ENCODE results near the gene TOGARAM2.

Gene TOGARAM2

DNA sequence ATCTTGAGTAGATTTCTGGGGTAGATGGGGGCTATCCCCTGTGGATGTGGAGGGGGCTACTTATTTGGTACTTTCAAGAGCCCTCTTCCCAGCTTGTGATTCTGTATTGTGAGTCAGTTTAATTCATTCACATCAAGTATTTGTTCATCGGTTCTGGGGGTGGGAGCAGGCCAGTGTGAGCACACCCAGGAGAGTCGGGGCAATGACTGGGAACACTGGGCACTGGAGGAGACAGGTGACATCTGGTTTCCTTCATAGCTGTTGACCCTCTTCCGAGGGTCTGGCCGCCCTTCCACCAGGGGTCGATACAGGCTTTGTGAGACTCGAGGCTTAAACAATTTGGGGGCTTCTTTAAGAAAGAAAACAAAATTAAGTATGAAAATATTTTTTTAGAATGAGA lies 2.5 kb upstream of the TOGARAM2 start:
- no peak for ATAC-seq
- TF ChIP-seq CSDC2 (CRISPR knock-in tag; IDR thresholded peaks at IDR 0.05) (no peak), ZNF8 (CRISPR knock-in tag; IDR thresholded peaks at IDR 0.05) (no peak), ISL1 (CRISPR knock-in tag; IDR thresholded peaks at IDR 0.05) (no peak), ZFP30 (CRISPR knock-in tag; IDR thresholded peaks at IDR 0.05) (no peak), ZFP3 (CRISPR knock-in tag; IDR thresholded peaks at IDR 0.05) (no peak), ZNF70 (CRISPR knock-in tag; IDR thresholded peaks at IDR 0.05) (no peak), ZC3H10 (CRISPR knock-in tag; IDR thresholded peaks at IDR 0.05) (no peak), ARNTL (CRISPR knock-in tag; IDR thresholded peaks at IDR 0.05; ENCODE audit: borderline replicate concordance, low read depth) (no peak), ZNF565 (CRISPR knock-in tag; conservative IDR thresholded peaks at IDR 0.05; ENCODE audit: low read depth) (no peak)
- TF ChIP-seq, protein P1, sequence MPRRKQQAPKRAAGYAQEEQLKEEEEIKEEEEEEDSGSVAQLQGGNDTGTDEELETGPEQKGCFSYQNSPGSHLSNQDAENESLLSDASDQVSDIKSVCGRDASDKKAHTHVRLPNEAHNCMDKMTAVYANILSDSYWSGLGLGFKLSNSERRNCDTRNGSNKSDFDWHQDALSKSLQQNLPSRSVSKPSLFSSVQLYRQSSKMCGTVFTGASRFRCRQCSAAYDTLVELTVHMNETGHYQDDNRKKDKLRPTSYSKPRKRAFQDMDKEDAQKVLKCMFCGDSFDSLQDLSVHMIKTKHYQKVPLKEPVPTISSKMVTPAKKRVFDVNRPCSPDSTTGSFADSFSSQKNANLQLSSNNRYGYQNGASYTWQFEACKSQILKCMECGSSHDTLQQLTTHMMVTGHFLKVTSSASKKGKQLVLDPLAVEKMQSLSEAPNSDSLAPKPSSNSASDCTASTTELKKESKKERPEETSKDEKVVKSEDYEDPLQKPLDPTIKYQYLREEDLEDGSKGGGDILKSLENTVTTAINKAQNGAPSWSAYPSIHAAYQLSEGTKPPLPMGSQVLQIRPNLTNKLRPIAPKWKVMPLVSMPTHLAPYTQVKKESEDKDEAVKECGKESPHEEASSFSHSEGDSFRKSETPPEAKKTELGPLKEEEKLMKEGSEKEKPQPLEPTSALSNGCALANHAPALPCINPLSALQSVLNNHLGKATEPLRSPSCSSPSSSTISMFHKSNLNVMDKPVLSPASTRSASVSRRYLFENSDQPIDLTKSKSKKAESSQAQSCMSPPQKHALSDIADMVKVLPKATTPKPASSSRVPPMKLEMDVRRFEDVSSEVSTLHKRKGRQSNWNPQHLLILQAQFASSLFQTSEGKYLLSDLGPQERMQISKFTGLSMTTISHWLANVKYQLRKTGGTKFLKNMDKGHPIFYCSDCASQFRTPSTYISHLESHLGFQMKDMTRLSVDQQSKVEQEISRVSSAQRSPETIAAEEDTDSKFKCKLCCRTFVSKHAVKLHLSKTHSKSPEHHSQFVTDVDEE (CRISPR knock-in tag; IDR thresholded peaks at IDR 0.05): no peak
- TF ChIP-seq, protein P2, sequence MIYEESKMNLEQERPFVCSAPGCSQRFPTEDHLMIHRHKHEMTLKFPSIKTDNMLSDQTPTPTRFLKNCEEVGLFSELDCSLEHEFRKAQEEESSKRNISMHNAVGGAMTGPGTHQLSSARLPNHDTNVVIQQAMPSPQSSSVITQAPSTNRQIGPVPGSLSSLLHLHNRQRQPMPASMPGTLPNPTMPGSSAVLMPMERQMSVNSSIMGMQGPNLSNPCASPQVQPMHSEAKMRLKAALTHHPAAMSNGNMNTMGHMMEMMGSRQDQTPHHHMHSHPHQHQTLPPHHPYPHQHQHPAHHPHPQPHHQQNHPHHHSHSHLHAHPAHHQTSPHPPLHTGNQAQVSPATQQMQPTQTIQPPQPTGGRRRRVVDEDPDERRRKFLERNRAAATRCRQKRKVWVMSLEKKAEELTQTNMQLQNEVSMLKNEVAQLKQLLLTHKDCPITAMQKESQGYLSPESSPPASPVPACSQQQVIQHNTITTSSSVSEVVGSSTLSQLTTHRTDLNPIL (CRISPR knock-in tag; IDR thresholded peaks at IDR 0.05; ENCODE audit: low read depth): no peak
- TF ChIP-seq, protein P3, sequence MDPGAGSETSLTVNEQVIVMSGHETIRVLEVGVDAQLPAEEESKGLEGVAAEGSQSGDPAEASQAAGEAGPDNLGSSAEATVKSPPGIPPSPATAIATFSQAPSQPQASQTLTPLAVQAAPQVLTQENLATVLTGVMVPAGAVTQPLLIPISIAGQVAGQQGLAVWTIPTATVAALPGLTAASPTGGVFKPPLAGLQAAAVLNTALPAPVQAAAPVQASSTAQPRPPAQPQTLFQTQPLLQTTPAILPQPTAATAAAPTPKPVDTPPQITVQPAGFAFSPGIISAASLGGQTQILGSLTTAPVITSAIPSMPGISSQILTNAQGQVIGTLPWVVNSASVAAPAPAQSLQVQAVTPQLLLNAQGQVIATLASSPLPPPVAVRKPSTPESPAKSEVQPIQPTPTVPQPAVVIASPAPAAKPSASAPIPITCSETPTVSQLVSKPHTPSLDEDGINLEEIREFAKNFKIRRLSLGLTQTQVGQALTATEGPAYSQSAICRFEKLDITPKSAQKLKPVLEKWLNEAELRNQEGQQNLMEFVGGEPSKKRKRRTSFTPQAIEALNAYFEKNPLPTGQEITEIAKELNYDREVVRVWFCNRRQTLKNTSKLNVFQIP (CRISPR knock-in tag; IDR thresholded peaks at IDR 0.05; ENCODE audit: borderline replicate concordance, low read depth): no peak

DNA sequence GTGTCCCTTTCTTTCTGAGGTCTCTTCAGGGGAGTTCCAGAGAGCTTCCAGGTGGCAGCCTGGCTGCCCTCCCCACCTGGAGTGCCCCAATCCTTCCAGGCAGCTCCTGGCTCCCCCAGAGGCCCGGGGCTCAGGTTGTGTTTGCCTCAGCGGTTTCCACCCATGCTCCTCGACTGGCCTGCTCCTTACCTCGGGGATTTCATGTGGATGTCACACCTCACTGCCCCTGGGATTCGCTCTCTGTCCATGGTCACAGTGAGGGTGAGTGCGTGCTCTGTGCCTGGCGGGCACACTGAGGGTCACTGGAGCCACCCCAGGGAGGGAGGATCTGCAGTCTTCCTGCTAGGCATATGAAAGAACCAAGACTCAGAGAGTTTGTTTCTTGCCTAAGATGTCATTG lies 2.1 kb upstream of the TOGARAM2 start:
- ATAC-seq: no peak
- TF ChIP-seq, protein P4, sequence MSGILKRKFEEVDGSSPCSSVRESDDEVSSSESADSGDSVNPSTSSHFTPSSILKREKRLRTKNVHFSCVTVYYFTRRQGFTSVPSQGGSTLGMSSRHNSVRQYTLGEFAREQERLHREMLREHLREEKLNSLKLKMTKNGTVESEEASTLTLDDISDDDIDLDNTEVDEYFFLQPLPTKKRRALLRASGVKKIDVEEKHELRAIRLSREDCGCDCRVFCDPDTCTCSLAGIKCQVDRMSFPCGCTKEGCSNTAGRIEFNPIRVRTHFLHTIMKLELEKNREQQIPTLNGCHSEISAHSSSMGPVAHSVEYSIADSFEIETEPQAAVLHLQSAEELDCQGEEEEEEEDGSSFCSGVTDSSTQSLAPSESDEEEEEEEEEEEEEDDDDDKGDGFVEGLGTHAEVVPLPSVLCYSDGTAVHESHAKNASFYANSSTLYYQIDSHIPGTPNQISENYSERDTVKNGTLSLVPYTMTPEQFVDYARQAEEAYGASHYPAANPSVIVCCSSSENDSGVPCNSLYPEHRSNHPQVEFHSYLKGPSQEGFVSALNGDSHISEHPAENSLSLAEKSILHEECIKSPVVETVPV (CRISPR knock-in tag; IDR thresholded peaks at IDR 0.05): no peak
- TF ChIP-seq ZNF70 (CRISPR knock-in tag; IDR thresholded peaks at IDR 0.05) (no peak), ZC3H10 (CRISPR knock-in tag; IDR thresholded peaks at IDR 0.05) (no peak), SNAI2 (CRISPR knock-in tag; IDR thresholded peaks at IDR 0.05) (no peak), TOX (CRISPR knock-in tag; IDR thresholded peaks at IDR 0.05; ENCODE audit: borderline replicate concordance) (no peak), ZFP3 (CRISPR knock-in tag; IDR thresholded peaks at IDR 0.05) (no peak), CSDC2 (CRISPR knock-in tag; IDR thresholded peaks at IDR 0.05) (no peak), TCF4 (CRISPR knock-in tag; IDR thresholded peaks at IDR 0.05; ENCODE audit: borderline replicate concordance) (no peak), RARB (CRISPR knock-in tag; IDR thresholded peaks at IDR 0.05) (no peak), ISL1 (CRISPR knock-in tag; IDR thresholded peaks at IDR 0.05) (no peak), ZNF565 (CRISPR knock-in tag; conservative IDR thresholded peaks at IDR 0.05; ENCODE audit: low read depth) (no peak), GLIS3 (CRISPR knock-in tag; IDR thresholded peaks at IDR 0.05) (no peak), ZFP30 (CRISPR knock-in tag; IDR thresholded peaks at IDR 0.05) (no peak), ARNTL (CRISPR knock-in tag; IDR thresholded peaks at IDR 0.05; ENCODE audit: borderline replicate concordance, low read depth) (no peak), ZNF8 (CRISPR knock-in tag; IDR thresholded peaks at IDR 0.05) (no peak), ESRRG (CRISPR knock-in tag; IDR thresholded peaks at IDR 0.05) (no peak), BACH2 (CRISPR knock-in tag; IDR thresholded peaks at IDR 0.05; ENCODE audit: borderline replicate concordance) (no peak)
- TF ChIP-seq, protein P5, sequence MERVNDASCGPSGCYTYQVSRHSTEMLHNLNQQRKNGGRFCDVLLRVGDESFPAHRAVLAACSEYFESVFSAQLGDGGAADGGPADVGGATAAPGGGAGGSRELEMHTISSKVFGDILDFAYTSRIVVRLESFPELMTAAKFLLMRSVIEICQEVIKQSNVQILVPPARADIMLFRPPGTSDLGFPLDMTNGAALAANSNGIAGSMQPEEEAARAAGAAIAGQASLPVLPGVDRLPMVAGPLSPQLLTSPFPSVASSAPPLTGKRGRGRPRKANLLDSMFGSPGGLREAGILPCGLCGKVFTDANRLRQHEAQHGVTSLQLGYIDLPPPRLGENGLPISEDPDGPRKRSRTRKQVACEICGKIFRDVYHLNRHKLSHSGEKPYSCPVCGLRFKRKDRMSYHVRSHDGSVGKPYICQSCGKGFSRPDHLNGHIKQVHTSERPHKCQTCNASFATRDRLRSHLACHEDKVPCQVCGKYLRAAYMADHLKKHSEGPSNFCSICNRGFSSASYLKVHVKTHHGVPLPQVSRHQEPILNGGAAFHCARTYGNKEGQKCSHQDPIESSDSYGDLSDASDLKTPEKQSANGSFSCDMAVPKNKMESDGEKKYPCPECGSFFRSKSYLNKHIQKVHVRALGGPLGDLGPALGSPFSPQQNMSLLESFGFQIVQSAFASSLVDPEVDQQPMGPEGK (CRISPR knock-in tag; IDR thresholded peaks at IDR 0.05; ENCODE audit: borderline replicate concordance): no peak
- TF ChIP-seq, protein P1 (CRISPR knock-in tag; IDR thresholded peaks at IDR 0.05): no peak
- TF ChIP-seq, protein P2 (CRISPR knock-in tag; IDR thresholded peaks at IDR 0.05; ENCODE audit: low read depth): no peak
